ENCODE results near the gene C1orf74. TPM values are rescaled to one million over a fixed set of nuclear protein-coding genes. Genes with fewer than 3 reads are reported as not detected.

Gene C1orf74
- polyA plus RNA-seq, 1 experiment, result 1.3 TPM

DNA sequence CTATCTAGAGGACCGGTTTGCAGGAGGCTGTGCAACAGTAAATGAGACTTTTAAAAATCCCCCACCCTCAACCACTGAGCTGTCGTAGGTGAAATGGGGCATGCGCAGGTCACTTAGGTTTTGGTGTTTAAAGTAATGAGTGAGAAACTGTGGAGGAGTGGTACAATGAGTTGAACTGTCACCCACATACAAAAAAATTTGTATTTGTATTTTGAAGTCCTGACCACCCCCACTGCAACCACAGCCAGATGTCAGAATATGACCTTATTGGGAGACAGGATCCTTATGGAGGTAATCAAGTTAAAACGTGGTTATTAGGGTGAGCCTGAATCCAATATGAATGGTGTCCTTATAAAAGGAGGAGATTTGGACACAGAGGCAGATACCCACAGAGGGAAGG lies 23.1 kb upstream of the C1orf74 start:
- H3K36me3 ChIP-seq (ENCODE audit: control insufficient read depth, insufficient read depth, low read length), result no peaks in the 10 kb centered on the region
- TF ChIP-seq, protein P1, sequence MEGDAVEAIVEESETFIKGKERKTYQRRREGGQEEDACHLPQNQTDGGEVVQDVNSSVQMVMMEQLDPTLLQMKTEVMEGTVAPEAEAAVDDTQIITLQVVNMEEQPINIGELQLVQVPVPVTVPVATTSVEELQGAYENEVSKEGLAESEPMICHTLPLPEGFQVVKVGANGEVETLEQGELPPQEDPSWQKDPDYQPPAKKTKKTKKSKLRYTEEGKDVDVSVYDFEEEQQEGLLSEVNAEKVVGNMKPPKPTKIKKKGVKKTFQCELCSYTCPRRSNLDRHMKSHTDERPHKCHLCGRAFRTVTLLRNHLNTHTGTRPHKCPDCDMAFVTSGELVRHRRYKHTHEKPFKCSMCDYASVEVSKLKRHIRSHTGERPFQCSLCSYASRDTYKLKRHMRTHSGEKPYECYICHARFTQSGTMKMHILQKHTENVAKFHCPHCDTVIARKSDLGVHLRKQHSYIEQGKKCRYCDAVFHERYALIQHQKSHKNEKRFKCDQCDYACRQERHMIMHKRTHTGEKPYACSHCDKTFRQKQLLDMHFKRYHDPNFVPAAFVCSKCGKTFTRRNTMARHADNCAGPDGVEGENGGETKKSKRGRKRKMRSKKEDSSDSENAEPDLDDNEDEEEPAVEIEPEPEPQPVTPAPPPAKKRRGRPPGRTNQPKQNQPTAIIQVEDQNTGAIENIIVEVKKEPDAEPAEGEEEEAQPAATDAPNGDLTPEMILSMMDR (IDR thresholded peaks at IDR 0.05; ENCODE audit: insufficient read depth, low read depth, low read length), result no peak
- H3K27me3 ChIP-seq (ENCODE audit: control insufficient read depth, insufficient read depth, low read length), result no peaks in the 10 kb centered on the region; the same call in 1 of the 2 replicates
- no peak overlapping the region for H3K4me3 ChIP-seq (ENCODE audit: low read depth, low read length)
- no peak for DNase-seq (ENCODE audit: low read depth)
- POLR2A ChIA-PET, result no interaction called here
- CTCF ChIA-PET, result interaction anchor here (0.7 to 2.0 kb wide), 4 partner anchors 16 to 1749 kb away, joined by 3 to 11 read pairs (median 5); partner anchors contain the start of gene UTP25

DNA sequence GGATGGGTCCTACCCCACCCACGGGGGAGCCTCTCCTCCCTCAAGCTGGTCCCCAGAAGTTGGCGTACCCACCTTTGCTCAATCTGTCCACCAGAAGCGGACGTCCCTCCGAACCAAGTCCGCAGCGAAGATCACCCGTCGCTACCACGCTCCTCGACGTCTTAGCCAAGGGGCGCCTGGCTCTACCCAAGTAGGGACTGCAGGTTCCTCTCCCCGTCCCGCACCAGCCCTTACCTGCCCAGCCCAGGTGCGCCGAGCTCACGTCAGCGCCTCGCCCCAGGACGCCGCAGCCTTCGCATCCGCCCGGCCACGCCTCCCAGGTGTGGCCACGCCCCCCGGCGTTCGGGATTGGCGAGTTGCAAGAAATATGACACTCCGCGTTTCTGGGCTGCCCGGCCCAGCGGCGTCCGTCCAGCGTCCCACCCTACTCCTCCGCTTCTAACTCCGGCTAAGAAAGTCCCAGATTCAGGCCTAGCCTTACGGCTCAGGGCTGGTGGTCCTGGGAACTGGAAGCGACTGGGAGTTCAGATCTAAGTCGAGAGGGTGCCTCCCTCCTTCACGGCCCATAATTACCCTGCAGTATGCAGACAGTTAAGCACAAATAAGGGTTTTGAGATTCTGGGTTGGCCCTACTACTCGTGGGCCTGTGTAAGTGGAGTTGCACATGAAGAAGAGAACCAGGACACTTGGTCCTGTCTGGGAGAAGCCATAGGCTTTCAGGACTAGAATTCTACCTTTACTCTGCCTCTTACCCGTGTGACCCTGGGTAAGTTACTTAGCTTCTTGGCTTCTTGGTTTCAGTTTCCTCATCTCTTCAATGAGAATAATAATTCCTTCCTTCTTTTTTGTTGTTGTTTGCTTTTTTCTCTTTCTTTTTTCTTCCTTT lies 21.8 kb upstream of the C1orf74 start, which contains the start of gene IRF6:
Gene IRF6, minus strand, starts transcription at position 268 of the 886 bp plus-strand sequence. CDS start 4,729 bp downstream, outside the sequence.
- H3K36me3 ChIP-seq (ENCODE audit: control insufficient read depth, insufficient read depth, low read length), result no peaks in the 10 kb centered on the region
- ChIA-PET CTCF (interaction anchor here (1.9 kb wide), 1 partner anchor 17 kb away, joined by 7 read pairs; no protein-coding TSS in a partner anchor), POLR2A (no interaction called here)
- peak within 1 kb of the TSS; percentile 30 for H3K4me3 ChIP-seq (ENCODE audit: low read depth, low read length)
- DNase-seq (ENCODE audit: low read depth), result no peak
- TF ChIP-seq, protein P1 (IDR thresholded peaks at IDR 0.05; ENCODE audit: insufficient read depth, low read depth, low read length), result no peak
- H3K27me3 ChIP-seq (ENCODE audit: control insufficient read depth, insufficient read depth, low read length), result no peaks in the 10 kb centered on the region; the same call in 1 of the 2 replicates

DNA sequence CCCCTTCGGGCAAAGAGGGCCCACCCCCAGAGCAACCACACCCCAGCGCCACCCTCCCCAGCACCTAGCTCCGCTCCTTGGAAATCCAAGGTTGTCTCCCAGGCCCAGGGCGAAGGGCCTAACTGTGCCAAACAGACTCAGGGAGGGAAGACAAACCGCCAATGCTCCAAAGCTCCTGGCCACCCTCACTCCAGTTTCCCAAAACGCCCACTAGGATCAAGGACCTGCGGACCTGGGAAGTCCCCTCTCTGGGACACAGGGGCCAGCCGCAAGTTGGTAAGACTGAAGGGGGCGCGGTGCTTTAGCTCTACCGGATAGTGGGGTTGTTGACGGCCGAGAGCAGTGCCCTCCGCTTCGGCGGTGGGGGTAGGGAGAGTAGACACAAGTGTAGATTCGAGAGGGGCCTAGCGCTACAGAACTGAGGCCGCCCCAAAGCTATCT lies 21.0 kb upstream of the C1orf74 start:
- ChIA-PET POLR2A (no interaction called here), CTCF (interaction anchor here (1.6 to 1.9 kb wide), 2 partner anchors 18 to 22 kb away, joined by 3 to 7 read pairs; partner anchors contain the start of gene UTP25)
- no peak for DNase-seq (ENCODE audit: low read depth)
- H3K4me3 ChIP-seq (ENCODE audit: low read depth, low read length), result no peak overlapping the region; the same call in 1 of the 2 replicates
- H3K27me3 ChIP-seq (ENCODE audit: control insufficient read depth, insufficient read depth, low read length), result no peaks in the 10 kb centered on the region; the same call in 1 of the 2 replicates
- TF ChIP-seq, protein P1 (IDR thresholded peaks at IDR 0.05; ENCODE audit: insufficient read depth, low read depth, low read length), result no peak
- H3K36me3 ChIP-seq (ENCODE audit: control insufficient read depth, insufficient read depth, low read length), result no peaks in the 10 kb centered on the region

DNA sequence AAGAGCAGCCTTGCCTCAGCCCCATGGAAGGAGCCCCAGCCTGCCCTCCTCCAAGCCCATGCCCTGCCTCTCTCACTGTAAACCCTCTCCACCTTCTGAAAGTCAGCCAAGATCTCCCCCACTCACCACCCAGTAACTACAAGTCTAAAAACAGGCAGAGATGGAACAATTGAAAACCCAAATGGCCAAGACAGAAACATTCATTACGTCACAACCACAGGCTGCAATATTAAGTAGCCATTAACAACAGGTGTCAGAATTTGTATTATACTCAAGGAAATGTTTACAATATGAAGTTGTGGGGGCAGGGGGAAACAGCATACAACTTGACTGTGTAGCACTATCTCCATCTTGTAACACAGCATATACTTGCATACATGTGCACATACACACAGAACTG lies 19.2 kb upstream of the C1orf74 start:
- Histone ChIP-seq H3K27me3 (ENCODE audit: control insufficient read depth, insufficient read depth, low read length) (no peaks in the 10 kb centered on the region; the same call in 1 of the 2 replicates), H3K36me3 (ENCODE audit: control insufficient read depth, insufficient read depth, low read length) (no peaks in the 10 kb centered on the region), H3K4me3 (ENCODE audit: low read depth, low read length) (no peak overlapping the region)
- ChIA-PET POLR2A (no interaction called here), CTCF (no interaction called here)
- no peak for DNase-seq (ENCODE audit: low read depth)
- TF ChIP-seq, protein P1 (IDR thresholded peaks at IDR 0.05; ENCODE audit: insufficient read depth, low read depth, low read length), result no peak

DNA sequence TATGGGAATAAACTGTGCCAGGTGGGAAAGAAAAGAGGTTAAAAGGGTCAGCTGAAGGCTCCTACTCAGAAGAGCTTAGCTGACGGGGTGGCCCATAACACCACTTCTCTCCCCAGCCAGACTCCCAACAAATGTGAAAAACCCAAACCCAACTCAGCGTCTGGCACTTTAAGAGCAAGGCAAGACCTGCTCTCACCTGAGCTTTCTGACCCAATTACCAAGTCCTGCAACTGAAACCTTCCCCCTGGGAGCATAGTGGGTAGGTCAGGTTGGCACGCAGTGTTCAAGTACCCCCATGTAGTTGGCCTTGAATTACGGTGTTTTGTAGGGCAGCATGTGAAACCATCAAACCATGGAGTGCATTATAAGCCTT lies 18.4 kb upstream of the C1orf74 start:
- TF ChIP-seq, protein P1 (IDR thresholded peaks at IDR 0.05; ENCODE audit: insufficient read depth, low read depth, low read length), result no peak
- CTCF ChIA-PET, result interaction anchor here (1.0 kb wide), 1 partner anchor 12 kb away, joined by 3 read pairs; no protein-coding TSS in a partner anchor
- Histone ChIP-seq H3K36me3 (ENCODE audit: control insufficient read depth, insufficient read depth, low read length) (no peaks in the 10 kb centered on the region), H3K4me3 (ENCODE audit: low read depth, low read length) (no peak overlapping the region), H3K27me3 (ENCODE audit: control insufficient read depth, insufficient read depth, low read length) (no peaks in the 10 kb centered on the region; the same call in 1 of the 2 replicates)
- no peak for DNase-seq (ENCODE audit: low read depth)
- POLR2A ChIA-PET, result no interaction called here
